HG03095 (cell line): ENCODE data around the gene WT1.
"Not testable (repeated sequence)": the region's sequence is repeated elsewhere in the genome, so short reads cannot be mapped to it uniquely, and the experiment has no call there.

Experiments
- ATAC-seq: cut with Tn5 transposase; IDR thresholded peaks from one replicate; pipeline ENCODE4 v1.9.1; 2021; ENCODE audit warnings: moderate library complexity; ENCODE audit not compliant: unreplicated experiment

Gene WT1

GRCh38 chr11:32388871-32389770 lies 46.2 kb downstream of the WT1 start:
- ATAC-seq, result no peak

DNA sequence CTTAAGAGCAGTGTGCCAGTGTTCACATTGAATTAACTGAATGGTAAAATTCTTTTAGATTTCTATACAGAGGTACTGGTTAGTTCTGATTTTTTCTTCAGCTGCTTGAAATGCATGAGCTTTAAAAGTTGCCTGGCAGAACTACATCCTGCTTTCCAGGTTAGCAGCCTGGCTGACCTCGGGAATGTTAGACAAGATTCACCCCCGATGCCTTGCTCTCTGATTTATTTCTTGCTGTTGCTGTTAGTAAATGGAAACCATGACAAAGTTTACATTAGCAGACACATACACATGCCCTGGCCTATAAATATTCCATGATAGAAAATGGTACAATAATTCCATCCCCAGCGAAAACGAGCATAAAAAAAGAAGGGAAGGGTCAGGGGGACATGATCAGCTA lies 47.0 kb downstream of the WT1 start:
- ATAC-seq, result no peak

DNA sequence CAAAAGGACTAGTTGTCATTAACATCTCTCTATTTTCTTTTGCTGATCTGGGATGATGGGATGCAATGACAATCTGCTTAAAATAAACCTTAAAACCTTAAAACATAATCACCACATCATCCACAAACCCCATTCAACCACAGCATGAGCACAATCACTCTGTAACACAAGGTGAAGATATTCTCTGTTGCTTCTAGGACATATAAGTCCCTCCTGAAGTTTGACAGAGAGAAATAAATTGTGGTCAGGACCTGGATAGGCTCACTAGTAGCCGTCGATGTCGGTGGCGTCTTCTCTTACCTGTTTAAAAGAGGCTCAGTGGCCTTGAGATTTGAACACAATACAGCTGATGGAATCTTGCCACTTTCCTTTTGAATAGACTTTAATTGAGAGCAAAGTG lies 47.9 kb downstream of the WT1 start:
- no peak for ATAC-seq

- ATAC-seq, result no peak
Measured at GRCh38 chr11:32386770-32387377, 48.5 kb downstream of the WT1 start.

DNA sequence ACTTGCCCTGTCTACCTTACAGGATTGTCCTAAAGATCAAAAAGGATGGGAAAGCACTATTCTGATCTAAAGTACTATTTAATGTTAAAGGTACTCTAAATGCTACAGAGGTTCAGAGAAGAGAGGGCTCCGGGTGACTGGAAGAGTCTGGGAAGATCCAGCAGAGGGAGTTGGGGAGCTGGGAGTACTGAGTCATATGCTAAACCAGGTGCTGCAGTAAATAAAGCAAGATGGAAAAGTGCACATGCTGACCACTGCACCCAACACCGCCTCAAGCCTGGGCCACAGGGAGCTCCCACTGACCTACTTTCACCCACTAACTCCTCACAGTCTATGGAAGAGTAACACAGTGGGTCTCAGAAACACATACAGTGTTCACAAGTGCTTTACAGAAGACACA lies 49.3 kb downstream of the WT1 start:
- ATAC-seq, result no peak

DNA sequence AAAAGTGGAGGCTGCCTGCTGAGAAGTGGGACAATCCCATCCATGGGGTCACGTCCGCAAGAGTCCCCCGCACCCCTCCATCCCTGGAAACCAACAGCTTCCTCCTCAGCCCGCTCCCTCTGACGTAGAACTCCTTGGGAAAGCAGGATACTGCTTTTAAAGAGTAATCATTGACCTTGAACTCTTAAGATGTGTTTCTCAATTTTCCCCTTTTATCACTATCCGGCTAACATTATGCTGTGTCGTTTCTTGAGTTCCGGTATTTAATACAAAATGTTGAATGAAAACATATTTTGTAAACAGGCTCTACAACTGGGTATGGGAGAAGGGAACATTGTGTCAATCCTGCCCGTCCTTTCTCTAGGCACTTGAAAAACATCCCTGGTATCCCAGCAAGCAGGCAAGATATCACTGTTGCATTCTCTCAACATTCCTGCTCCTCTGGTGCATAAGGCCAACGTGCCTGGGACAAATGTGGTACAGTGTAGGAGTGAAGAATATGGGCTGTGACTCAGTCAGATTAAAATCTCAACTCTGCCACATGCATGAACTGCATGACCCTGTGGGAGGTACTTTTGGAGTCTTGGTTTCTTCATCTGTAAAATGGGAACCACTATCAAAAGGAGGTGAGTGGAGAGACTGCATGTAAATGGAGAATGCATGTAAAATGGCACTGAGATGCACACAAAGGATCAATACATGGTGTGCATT lies 52.8 kb downstream of the WT1 start:
- no peak for ATAC-seq

GRCh38 chr11:32381179-32381578 lies 54.2 kb downstream of the WT1 start:
- no peak for ATAC-seq

DNA sequence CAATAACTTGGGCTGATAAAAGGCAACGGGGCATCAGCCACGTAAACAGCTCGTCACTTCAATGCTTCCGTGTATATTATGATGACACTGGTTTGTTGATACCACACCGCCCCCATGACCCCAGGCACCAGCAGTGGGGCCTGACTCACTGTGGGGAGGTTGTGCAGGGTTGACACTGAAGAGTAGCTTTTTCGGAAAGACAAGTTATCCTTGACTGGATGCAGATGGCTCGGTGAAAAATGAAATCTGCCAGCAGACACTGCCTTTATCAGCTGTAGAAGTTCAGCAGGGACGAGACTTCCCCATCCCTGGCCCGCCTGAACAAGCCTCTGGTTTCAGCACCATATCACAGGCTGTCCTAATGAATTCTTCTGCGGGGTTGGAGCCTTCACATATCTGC lies 55.6 kb downstream of the WT1 start:
- no peak for ATAC-seq

GRCh38 chr11:32375826-32376225 lies 59.5 kb downstream of the WT1 start:
- no peak for ATAC-seq

- ATAC-seq, result no peak
Measured at GRCh38 chr11:32374261-32374711, 61.1 kb downstream of the WT1 start.

- not testable (repeated sequence) for ATAC-seq
Measured at GRCh38 chr11:32369987-32370386, 65.4 kb downstream of the WT1 start.

DNA sequence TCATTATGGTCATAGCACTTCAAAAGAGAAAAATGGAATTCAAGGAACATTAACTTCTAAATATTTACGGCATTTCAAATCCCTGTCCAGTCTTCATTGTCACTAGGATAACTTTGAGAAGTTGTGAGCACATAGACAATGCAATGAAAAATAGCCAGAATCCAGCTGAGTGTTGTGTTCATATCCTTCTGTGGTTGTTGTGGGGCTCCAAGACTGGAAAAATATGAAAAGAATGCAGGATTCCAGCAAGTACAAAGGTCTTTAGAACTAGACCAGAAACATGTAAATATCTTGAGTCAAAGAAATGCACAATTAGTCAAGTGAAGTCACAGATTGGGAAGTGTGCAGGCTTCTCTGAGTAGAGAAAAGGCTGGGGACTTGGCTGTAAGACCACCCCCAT lies 68.7 kb downstream of the WT1 start:
- ATAC-seq, result no peak

DNA sequence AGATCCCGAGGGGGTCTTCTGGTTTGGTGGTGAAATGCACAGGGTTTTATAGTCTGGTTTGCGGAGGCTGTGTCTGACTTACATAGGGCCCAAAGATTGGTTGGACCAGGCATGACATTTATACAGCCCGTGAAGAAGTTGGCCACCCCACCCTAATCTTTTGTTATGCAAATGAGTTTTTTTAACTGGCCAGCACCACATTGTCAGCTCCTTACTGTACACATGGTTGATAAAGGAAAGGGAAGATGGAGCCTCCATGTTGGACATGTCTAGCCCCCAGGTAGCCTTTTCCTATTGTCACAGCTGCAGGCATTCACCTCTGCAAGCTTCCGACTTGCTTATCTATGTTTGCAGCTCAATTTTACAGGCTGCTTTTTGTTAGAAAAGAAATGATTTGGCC lies 70.1 kb downstream of the WT1 start:
- no peak for ATAC-seq

- ATAC-seq, result no peak
Measured at GRCh38 chr11:32358729-32359128, 76.6 kb downstream of the WT1 start.

DNA sequence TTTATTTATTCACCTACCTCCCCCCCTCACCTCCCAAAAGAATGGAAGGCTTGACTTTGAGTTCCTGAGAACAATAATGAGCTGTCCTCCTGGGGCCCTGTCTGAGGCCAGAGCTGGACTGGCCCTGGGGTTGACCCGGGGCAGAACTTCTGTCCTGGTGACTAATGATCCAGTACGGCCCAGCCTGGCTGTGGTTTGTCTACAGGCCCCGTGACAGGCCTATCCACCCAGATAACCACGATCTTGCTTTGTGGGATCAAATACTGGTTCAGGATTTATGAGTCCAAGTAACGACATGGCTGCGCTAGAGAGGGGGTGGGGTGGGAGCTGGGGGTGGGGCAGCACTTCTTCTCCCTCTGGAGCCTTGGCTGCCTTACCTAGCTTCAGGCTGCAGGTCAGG lies 81.5 kb downstream of the WT1 start:
- no peak for ATAC-seq

DNA sequence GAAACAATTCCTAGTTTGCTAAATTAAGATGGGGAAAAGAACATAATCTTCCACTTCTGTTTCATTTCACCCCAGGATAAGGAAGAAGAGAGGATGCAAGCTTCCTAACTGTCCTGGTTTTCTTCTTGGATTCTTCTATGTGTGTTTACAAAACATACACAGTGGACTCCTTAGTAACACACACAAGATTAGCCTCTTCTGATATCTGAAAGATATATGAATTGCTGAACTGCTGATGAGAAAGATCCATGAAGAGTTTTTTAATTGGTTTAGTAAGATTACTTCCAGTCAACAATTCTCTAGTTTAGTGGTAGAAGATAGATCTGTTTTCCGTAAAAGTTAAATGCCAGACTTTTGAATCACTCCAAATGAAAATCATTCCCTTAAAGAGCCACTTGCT lies 86.8 kb downstream of the WT1 start:
- ATAC-seq, result no peak

- no peak for ATAC-seq
Measured at GRCh38 chr11:32344946-32345345, 90.4 kb downstream of the WT1 start.

DNA sequence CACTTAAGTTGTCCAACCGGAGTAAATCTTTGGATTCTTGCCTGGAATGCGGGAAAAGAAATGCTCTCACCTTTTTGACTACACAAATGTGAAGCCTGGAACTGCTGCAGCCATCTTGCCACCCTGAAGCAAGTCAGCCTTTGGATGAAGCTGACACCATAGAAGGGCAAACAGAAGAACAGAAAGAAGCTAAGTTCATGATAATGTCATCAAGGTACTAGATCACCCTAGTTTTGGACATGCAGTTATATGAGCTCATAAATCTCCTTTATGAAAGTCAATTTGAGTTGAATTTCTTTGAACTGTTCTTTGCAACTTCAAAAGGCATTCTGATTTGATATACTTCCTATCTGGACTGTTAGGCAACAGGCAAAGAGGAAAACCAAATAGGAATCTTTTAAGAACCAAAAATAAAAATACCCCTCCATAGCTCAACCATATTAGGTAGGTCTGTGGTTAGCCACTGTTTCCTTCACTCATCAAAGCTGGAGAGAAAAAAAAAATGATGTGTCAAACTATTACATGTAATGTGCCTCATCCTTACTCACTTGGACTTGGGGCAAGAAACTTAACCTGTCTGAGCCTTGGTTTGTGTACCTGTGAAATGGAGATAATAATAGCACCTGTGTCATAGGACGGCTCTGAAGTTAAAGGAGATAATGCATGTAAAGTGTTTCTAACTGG lies 91.9 kb downstream of the WT1 start:
- no peak for ATAC-seq

DNA sequence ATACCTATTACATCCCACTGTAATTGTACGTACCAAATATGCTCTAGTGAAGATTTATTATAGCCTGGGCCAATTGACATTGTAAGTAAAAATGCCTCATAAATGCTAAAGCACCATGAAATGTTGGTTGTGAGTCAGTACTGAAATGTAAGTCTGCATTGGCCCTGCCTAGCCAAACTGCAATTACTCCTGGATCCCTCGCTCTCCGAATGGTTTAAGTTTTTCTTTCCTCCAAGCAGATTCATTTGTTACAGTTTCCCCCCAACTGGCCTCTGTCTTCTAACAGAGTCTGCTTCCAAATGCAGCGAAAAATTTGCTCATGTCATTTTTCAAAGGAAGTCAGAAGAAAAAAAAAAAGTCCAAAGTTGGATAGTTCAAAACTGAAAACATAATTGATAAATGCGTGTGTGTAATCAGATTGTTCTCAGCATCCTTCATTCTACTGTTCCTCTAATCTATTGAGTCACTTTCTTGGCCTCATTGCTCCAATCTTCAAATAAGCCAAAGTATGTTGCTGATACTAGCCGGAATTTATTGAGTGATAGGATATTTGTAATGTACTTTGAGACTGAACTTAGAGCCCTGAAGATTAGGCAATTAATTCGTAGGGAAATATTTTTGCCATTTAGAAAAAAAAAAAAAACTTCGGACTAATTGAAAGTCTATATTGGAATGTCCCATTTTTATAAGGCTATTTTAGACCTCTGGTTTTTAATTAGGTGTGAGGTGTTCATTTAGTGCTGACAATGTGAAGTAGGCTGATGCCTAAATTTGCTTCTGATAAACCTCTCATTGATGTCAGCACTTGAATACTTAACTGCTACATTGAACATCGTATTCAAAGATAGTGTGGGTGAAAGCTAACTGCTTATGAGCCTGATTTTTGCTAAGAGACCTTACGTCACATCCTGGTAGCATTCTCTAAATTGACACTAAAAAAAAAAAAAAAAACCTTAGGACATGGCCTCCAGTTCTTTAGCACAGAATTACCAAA lies 93.4 kb downstream of the WT1 start:
- no peak for ATAC-seq

- no peak for ATAC-seq
Measured at GRCh38 chr11:32340181-32340580, 95.2 kb downstream of the WT1 start.
